Measurements from ENCODE around the gene LPAR5.

DNA sequence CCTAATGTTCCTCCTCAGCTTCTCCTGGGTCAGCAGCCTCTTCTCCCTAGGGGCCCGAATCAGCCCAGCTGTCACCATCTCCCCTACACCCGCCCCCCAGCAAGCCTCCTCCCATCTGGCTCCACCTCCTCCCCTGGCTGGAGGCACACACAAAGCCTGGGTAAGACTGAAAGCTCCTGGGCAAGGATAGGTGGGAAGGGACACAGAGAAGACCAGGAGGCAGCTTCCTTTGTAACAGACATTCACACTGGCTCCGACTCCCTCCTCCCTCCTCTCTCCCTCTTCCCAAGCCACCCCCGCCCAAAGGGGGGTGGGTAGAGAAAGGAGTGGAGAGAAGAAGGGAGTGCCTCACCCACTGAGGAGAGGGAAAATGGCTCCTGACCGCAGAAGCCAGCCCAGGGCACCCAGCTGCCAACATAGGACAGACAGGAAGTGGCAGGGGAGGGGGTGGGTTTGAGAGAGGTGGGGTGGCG is 32.6 kb downstream of the LPAR5 start:
- TF ChIP-seq CTCF (IDR thresholded peaks at IDR 0.05) (no peak), POLR2A (IDR thresholded peaks at IDR 0.05) (no peak), EP300 (IDR thresholded peaks at IDR 0.05) (no peak)
